Natural killer cell (primary cell): Measurements from ENCODE around the gene INSRR. TPM values are rescaled to one million over a fixed set of nuclear protein-coding genes. Genes with fewer than 3 reads are reported as not detected.

Source experiments
- ATAC-seq, 3 donors: fragments of 150-1000 bp in 2 of 3; fragments of 200-7000 bp in 1 of 3; cut with Tn5 transposase; 1 replicate in 1 of 3; 2 replicates in 2 of 3; pipeline ENCODE4 v1.10.0; 2021; ENCODE audit warnings: mild to moderate bottlenecking in 2 of 3, moderate library complexity in 2 of 3
- DNase-seq, 2 donors: peaks; one replicate each; pipeline versions ENCODE4 v3.0.0 to v3.0.0-alpha.2; 2013 to 2021; ENCODE audit warnings: mixed read lengths in 1 of 2
- H3K27ac ChIP-seq: one replicate; pipeline ENCODE4 v1.5.1; 2013; ENCODE audit warnings: mild to moderate bottlenecking, low read length
- H3K27me3 ChIP-seq: one replicate; pipeline ENCODE4 v1.6.1; 2013; ENCODE audit warnings: low read length; ENCODE audit not compliant: control insufficient read depth, insufficient read depth
- H3K36me3 ChIP-seq: one replicate; pipeline ENCODE4 v1.6.1; 2013; ENCODE audit warnings: low read length; ENCODE audit not compliant: control insufficient read depth, insufficient read depth
- H3K4me1 ChIP-seq: one replicate; pipeline ENCODE4 v1.6.1; 2013; ENCODE audit warnings: low read length; ENCODE audit not compliant: control insufficient read depth, insufficient read depth
- H3K4me3 ChIP-seq: one replicate; pipeline ENCODE4 v1.5.1; 2013; ENCODE audit warnings: low read length
- H3K9me3 ChIP-seq: one replicate; pipeline ENCODE4 v1.6.1; 2013; ENCODE audit warnings: low read length; ENCODE audit not compliant: control insufficient read depth, insufficient read depth
- H3K27ac Mint-ChIP-seq, 2 donors: one replicate each; pipeline ENCODE4 v1.8.0; 2022; ENCODE audit warnings: mild to moderate bottlenecking in 2 of 2, mixed read lengths in 2 of 2, moderate library complexity in 1 of 2
- H3K27me3 Mint-ChIP-seq, 2 donors: one replicate each; pipeline ENCODE4 v1.8.0; 2022; ENCODE audit warnings: low read depth in 2 of 2, mixed read lengths in 2 of 2
- H3K36me3 Mint-ChIP-seq: one replicate; pipeline ENCODE4 v1.8.0; 2022; ENCODE audit warnings: mixed read lengths
- H3K4me1 Mint-ChIP-seq, 2 donors: one replicate each; pipeline ENCODE4 v1.8.0; 2022; ENCODE audit warnings: mixed read lengths in 2 of 2
- H3K4me3 Mint-ChIP-seq: one replicate; pipeline ENCODE4 v1.8.0; 2022; ENCODE audit warnings: mild to moderate bottlenecking, moderate library complexity, mixed read lengths
- H3K9me3 Mint-ChIP-seq, 2 donors: one replicate each; pipeline ENCODE4 v1.8.0; 2022; ENCODE audit warnings: mixed read lengths in 2 of 2
- CTCF ChIP-seq: fragments of 200-600 bp; IDR thresholded peaks from one replicate; pipeline ENCODE4 v1.8.0; 2022; ENCODE audit warnings: antibody characterized with exemption
- WGBS: methylation state at CpG from one replicate; pipeline ENCODE4 v1.1.7; 2013; ENCODE audit warnings: missing lambda C conversion rate; ENCODE audit not compliant: insufficient coverage; 5-methylcytosine and 5-hydroxymethylcytosine counted together
- intact Hi-C: fragments of 100-400 bp; cut with micrococcal nuclease; formaldehyde crosslinking; loops from one replicate; pipeline ENCODE4 v1.14.2; 2022
- total RNA-seq, 4 donors: library from RNA; stranded (reverse); fragments of 120-200 nt in 1 of 4; gene quantifications; one replicate each; pipeline versions ENCODE4 v1.2.3 to v1.2.4, GENCODE V29; 2013 to 2022

Gene INSRR
- total RNA-seq, 3 donors from 2014 or later (not counting 1 experiment from before 2014, with no cell fraction given) = 0.10 to 0.18 (median 0.14) TPM

- peaks cover 80% of the 10 kb centered on the region for H3K36me3 ChIP-seq
- peaks cover 45% of the 10 kb centered on the region for H3K36me3 Mint-ChIP-seq
- intact Hi-C loops = no loop called here
- DNase-seq (no peak), ATAC-seq (no peak)
- no peaks in the 10 kb centered on the region for H3K4me1 Mint-ChIP-seq
- TF ChIP-seq CTCF = no peak
- H3K27ac ChIP-seq = no peak overlapping the region
- no peak overlapping the region for H3K4me3 ChIP-seq
- H3K9me3 Mint-ChIP-seq = no peaks in the 10 kb centered on the region
- no peak overlapping the region for H3K27ac Mint-ChIP-seq
- H3K4me1 ChIP-seq = no peaks in the 10 kb centered on the region
- H3K9me3 ChIP-seq = no peaks in the 10 kb centered on the region
- WGBS = 99% methylated on average over 5 of the region's 5 CpGs
- H3K27me3 Mint-ChIP-seq = no peaks in the 10 kb centered on the region
- no peaks in the 10 kb centered on the region for H3K27me3 ChIP-seq
- H3K4me3 Mint-ChIP-seq = no peak overlapping the region
Measured at GRCh38 chr1:156795374-156795733, 63.6 kb downstream of the INSRR start.

GRCh38 chr1:156794506-156795373, 64.2 kb downstream of the INSRR start:
- Histone ChIP-seq H3K27ac (no peak overlapping the region), H3K27me3 (no peaks in the 10 kb centered on the region), H3K4me1 (no peaks in the 10 kb centered on the region), H3K9me3 (no peaks in the 10 kb centered on the region), H3K36me3 (peaks cover 73% of the 10 kb centered on the region), H3K4me3 (no peak overlapping the region)
- Mint-ChIP-seq H3K9me3 (no peaks in the 10 kb centered on the region), H3K4me3 (no peak overlapping the region), H3K27me3 (no peaks in the 10 kb centered on the region), H3K4me1 (peaks cover 0 to 5% of the 10 kb centered on the region in 2 donors), H3K36me3 (peaks cover 45% of the 10 kb centered on the region), H3K27ac (no peak overlapping the region)
- 75% methylated on average over 6 of the region's 7 CpGs for WGBS
- no peak for ATAC-seq
- intact Hi-C loops = no loop called here
- no peak for TF ChIP-seq CTCF
- no peak for DNase-seq

Other genes with a start within 250 kb of the INSRR start
- gene HAPLN2, start 239.7 kb downstream of the INSRR start, total RNA-seq = not detected
- gene BCAN, start 217.0 kb downstream of the INSRR start, total RNA-seq = under 1 TPM; 0.18 to 0.25 (median 0.19) TPM
- not detected for gene NES, start 181.7 kb downstream of the INSRR start, total RNA-seq
- 1 to 10 TPM; 3.0 to 3.8 (median 3.0) TPM for gene CRABP2, start 153.5 kb downstream of the INSRR start, total RNA-seq
- 10 to 100 TPM; 23.5 to 25.3 (median 23.8) TPM for gene METTL25B, start 130.6 kb downstream of the INSRR start, total RNA-seq
- 10 to 100 TPM; 60.3 to 71.9 (median 68.7) TPM for gene ISG20L2, start 130.4 kb downstream of the INSRR start, total RNA-seq
- 10 to 100 TPM; 15.9 to 19.7 (median 18.7) TPM for gene MRPL24, start 118.0 kb downstream of the INSRR start, total RNA-seq
- gene HDGF, start 107.4 kb downstream of the INSRR start, total RNA-seq = 100 to 1,000 TPM in 1 of 3 donors, 10 to 100 TPM in 2; 95.3 to 110 (median 96.6) TPM
- 10 to 100 TPM; 66.5 to 92.4 (median 69.1) TPM for gene PRCC, start 91.6 kb downstream of the INSRR start, total RNA-seq
- 100 to 1,000 TPM; 155 to 324 (median 312) TPM for gene SH2D2A, start 42.3 kb downstream of the INSRR start, total RNA-seq
- gene NTRK1, start 1.7 kb upstream of the INSRR start, total RNA-seq = 10 to 100 TPM in 1 of 3 donors, 1 to 10 TPM in 2; 1.7 to 16.7 (median 2.4) TPM
- gene PEAR1, start 34.6 kb upstream of the INSRR start, total RNA-seq = 1 to 10 TPM in 1 of 3 donors, under 1 TPM in 2; 0.52 to 1.4 (median 0.80) TPM
- not detected for gene LRRC71, start 61.5 kb upstream of the INSRR start, total RNA-seq
- gene ARHGEF11, start 186.6 kb upstream of the INSRR start, total RNA-seq = 1 to 10 TPM; 1.7 to 2.8 (median 2.4) TPM
- gene ETV3L, start 240.7 kb upstream of the INSRR start, total RNA-seq = not detected